Esophagus muscularis mucosa (tissue), 3 donors: ENCODE data around the gene HMX3.

ENCODE experiments used
- POLR2A ChIP-seq: fragments of 450-650 bp; IDR thresholded peaks from one replicate; pipeline ENCODE4 v1.6.1; 2017; ENCODE audit warnings: antibody characterized with exemption, moderate library complexity, mild to moderate bottlenecking, low read depth
- POLR2AphosphoS5 ChIP-seq, 2 donors: sonication (generic); formaldehyde crosslinking; IDR thresholded peaks; one replicate each; pipeline ENCODE4 v1.6.1; 2017; ENCODE audit warnings: antibody characterized with exemption in 2 of 2
- TF ChIP-seq, protein P1 (sequence below), 3 experiments: fragments of 200-600 bp in 2 of 3; fragments of 450-650 bp in 1 of 3; sonication (generic) in 2 of 3; IDR thresholded peaks; one replicate each; pipeline ENCODE4 v1.5.1; 2017 to 2019; ENCODE audit warnings: antibody characterized with exemption in 3 of 3, mild to moderate bottlenecking in 2 of 3, moderate library complexity in 1 of 3

DNA sequence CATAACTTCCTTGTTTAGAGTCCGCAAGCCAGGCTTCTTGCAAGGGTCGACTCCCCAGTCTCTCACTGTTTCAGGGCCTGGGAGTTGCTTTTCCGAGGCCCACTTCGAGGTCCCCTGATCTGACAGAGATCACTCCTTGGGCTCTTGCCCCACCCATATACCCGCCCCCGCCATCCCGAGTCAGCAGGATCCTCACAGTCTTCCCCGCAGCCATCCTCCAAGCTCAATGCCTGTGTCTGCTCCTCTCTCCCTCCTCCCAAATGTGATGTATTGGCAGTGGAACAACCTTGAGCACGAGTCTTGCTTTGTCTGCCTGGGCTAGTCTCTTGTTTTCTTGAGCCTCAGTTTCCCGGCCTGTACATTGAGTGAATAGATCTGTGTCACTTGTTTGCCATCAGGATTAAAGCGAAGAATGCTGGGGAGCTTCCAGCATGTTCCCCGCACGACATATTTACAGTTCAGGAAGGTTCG lies 9.8 kb downstream of the HMX3 start:
- TF ChIP-seq POLR2A (no peak), POLR2AphosphoS5 (IDR thresholded peaks at IDR 0.05) (no peak)
- TF ChIP-seq, protein P1, sequence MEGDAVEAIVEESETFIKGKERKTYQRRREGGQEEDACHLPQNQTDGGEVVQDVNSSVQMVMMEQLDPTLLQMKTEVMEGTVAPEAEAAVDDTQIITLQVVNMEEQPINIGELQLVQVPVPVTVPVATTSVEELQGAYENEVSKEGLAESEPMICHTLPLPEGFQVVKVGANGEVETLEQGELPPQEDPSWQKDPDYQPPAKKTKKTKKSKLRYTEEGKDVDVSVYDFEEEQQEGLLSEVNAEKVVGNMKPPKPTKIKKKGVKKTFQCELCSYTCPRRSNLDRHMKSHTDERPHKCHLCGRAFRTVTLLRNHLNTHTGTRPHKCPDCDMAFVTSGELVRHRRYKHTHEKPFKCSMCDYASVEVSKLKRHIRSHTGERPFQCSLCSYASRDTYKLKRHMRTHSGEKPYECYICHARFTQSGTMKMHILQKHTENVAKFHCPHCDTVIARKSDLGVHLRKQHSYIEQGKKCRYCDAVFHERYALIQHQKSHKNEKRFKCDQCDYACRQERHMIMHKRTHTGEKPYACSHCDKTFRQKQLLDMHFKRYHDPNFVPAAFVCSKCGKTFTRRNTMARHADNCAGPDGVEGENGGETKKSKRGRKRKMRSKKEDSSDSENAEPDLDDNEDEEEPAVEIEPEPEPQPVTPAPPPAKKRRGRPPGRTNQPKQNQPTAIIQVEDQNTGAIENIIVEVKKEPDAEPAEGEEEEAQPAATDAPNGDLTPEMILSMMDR (IDR thresholded peaks at IDR 0.05) = no peak
